ENCODE data around the gene HIVEP1.

- TF ChIP-seq CTCF (IDR thresholded peaks at IDR 0.05) (no peak), POLR2A (IDR thresholded peaks at IDR 0.05) (no peak)
Observed at GRCh38 chr6:12014027-12014872, 2.1 kb downstream of the HIVEP1 start.
